Activated naive CD8-positive, alpha-beta T cell treated with anti-CD3 and anti-CD28 coated beads, Interleukin-2, amount 50 U/mL, for 24 hours (primary cell): ENCODE measurements around the gene KDM5A.

Source experiments
- ATAC-seq: fragments of 150-1000 bp; cut with Tn5 transposase; one replicate; pipeline ENCODE4 v1.10.0; 2021
- DNase-seq: peaks from one replicate; pipeline ENCODE4 v3.0.0; 2021
- H3K27ac Mint-ChIP-seq: one replicate; pipeline ENCODE4 v1.8.0; 2021; ENCODE audit warnings: mild to moderate bottlenecking, mixed read lengths
- H3K27me3 Mint-ChIP-seq: one replicate; pipeline ENCODE4 v1.8.0; 2021; ENCODE audit warnings: mixed read lengths
- H3K36me3 Mint-ChIP-seq: one replicate; pipeline ENCODE4 v1.8.0; 2021; ENCODE audit warnings: low read depth, mixed read lengths
- H3K4me1 Mint-ChIP-seq: one replicate; pipeline ENCODE4 v1.8.0; 2021; ENCODE audit warnings: mixed read lengths
- H3K4me3 Mint-ChIP-seq: one replicate; pipeline ENCODE4 v1.8.0; 2021; ENCODE audit warnings: mild to moderate bottlenecking, moderate library complexity, mixed read lengths
- H3K9me3 Mint-ChIP-seq: one replicate; pipeline ENCODE4 v1.8.0; 2021; ENCODE audit warnings: mixed read lengths

The KDM5A gene

DNA sequence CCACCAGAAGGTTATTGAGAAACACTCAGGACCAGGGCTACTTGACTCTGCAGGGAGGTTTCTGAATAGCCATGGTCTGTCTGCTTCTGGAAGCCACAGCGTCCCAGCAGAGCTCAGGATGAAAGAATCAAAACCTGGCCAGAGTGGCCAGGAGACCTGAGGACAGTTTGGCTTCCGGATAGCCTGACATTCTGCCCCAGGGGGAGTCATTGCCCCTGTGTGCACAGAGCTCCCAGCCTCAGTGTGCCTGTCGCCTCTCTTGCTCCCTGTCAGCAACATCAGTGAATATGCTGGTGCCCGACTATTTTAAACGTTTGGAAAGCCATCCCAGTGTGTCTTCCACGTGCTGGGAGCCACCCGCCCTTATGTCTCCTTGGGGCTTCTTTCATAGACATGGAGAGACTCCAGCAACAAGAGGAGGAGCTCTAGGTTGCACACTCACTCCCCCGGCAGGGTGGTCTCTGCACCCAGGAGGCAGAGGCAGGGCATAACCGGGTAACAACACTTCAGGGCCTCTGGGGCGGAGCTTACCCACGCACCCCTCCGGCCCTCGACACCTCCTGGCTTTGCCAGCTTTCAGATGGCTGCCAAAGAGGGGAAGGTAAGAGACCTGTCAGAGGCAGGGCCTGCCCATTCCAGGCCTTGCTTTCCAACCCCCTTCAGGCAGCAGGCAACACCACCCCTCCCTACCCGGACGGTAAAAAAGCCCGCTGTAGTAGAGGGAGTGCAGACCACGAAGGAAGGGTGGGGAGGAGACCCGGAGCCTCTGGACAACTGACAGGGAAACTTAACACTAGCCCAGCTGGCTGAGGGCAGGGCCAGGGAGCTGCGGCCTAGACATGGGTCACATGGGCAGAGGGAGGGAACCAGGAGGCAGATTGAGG, 156.1 kb downstream of the KDM5A start:
- H3K27ac Mint-ChIP-seq, result no peak overlapping the region
- H3K4me3 Mint-ChIP-seq, result no peak overlapping the region
- no peak for ATAC-seq
- no peaks in the 10 kb centered on the region for H3K36me3 Mint-ChIP-seq
- H3K9me3 Mint-ChIP-seq, result peaks cover 19% of the 10 kb centered on the region
- no peaks in the 10 kb centered on the region for H3K4me1 Mint-ChIP-seq
- no peak for DNase-seq
- H3K27me3 Mint-ChIP-seq, result peaks cover 5% of the 10 kb centered on the region

DNA sequence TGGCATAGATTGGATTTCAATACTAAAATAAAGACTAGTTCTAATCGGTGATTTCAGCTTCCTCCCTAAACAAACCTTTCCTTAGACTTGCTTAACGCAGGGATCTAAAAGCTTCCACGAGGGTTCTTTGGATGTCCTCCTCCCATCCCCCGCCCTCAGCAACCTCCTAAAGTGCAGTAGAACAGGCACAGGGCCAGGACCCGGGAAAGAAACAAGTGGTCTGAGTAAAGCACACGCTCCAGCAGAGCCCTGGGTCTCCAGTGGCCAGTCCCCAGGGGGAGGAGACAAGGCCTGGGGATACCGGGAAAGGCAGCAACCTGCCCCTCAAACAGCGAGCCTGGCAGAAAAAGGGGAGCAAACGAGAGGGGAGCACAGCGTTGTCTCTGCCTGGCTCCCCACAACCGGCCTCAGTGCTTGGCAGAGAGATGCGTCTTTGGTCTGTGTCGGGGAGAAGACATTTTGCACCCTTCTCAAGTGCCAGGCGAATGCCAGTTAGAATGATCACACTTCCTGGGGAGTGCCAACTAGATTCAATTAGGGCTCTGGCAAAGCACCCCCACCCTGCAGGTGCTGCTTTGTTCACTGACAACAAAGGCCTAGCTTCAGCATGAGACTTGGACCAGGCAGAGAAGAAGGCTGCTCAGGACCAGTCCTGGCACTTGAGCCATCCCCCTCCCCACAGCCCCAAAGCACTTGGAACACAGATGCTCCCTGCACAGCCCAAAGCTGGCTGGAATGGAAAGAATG, 158.0 kb downstream of the KDM5A start:
- ATAC-seq, result no peak
- peaks cover 13% of the 10 kb centered on the region for H3K9me3 Mint-ChIP-seq
- H3K4me3 Mint-ChIP-seq, result no peak overlapping the region
- no peak for DNase-seq
- H3K4me1 Mint-ChIP-seq, result no peaks in the 10 kb centered on the region
- peaks cover 5% of the 10 kb centered on the region for H3K27me3 Mint-ChIP-seq
- H3K36me3 Mint-ChIP-seq, result no peaks in the 10 kb centered on the region
- H3K27ac Mint-ChIP-seq, result no peak overlapping the region
